HTERT RPE-1 (cell line): ENCODE measurements around the gene SERPINB7.
"Not testable (repeated sequence)": the region's sequence is repeated elsewhere in the genome, so short reads cannot be mapped to it uniquely, and the experiment has no call there.

Experiments used
- in situ Hi-C: fragments of 300-500 bp; cut with MboI; formaldehyde crosslinking; loops from 4 replicates; pipeline ENCODE4 v1.14.3; 2020; ENCODE audit warnings: low sequenced_read_pairs

SERPINB7 gene, protein sequence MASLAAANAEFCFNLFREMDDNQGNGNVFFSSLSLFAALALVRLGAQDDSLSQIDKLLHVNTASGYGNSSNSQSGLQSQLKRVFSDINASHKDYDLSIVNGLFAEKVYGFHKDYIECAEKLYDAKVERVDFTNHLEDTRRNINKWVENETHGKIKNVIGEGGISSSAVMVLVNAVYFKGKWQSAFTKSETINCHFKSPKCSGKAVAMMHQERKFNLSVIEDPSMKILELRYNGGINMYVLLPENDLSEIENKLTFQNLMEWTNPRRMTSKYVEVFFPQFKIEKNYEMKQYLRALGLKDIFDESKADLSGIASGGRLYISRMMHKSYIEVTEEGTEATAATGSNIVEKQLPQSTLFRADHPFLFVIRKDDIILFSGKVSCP

DNA sequence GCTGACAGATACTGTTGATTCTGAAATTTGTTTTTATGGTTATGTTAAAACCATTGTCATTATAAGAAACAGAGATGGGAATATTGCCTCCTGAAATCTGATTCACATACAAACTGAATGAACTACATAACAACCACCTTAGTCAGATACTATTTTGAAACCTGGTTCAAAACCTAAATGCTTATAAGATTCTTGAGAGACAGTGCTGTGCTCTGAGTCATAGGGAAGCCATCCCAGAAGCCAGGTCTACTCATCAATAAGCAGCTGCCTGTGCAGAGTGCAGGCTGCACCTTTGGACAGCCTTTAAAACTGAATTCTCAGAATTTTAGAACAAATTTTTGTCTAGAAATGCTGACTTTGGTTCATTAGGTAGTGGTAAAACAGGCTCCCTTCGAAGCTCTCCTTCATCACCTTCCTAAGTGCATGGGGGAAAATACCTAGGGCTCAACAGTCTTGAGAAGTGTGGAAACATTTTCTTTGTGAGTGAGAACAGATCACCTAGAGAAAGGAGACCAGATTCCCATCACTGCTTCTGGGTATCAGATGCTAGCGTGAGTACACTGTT lies at the start of gene SERPINB7:
Gene SERPINB7, plus strand, starts transcription at position 253 of the 565 bp plus-strand sequence. CDS start 6,955 bp downstream, outside the sequence.
- in situ Hi-C loops: no loop called here

DNA sequence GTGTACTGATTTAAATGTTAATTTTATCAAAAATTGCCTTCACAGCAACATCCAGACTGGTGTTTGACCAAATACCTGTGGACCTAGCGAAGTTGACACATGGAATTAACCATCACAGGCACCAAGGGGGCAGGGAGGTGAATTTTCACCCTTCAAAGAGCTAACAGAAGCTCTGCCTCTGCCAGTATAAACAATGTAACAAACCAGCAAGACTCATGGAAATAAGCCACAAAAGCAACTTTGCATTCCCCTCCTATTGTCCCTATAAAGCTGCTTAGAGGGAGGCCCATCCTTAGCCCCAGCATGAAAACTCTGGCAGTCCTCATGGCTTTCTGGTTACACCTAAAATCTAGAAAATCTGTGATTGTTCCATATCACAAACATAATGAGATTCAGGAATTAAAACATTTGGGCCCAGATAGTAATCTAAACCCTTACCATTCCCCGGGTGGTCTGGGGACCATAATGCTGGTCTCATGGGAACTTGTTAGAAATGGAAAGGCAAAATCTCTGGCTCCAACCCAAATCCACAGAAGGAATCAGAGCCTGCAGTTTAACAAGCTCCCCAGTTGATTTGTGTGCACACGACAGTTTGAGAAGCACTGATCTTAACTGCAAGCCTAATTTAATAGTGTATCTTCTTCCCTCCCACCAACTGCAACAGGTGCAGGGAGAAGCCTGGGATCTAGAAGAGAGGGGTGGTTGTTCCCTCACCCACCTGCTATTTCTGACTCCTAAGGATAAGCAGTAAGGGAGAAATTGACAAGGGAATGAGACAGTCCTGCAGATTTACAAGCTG lies 49.3 kb upstream of the SERPINB7 start:
- in situ Hi-C loops: no loop called here

DNA sequence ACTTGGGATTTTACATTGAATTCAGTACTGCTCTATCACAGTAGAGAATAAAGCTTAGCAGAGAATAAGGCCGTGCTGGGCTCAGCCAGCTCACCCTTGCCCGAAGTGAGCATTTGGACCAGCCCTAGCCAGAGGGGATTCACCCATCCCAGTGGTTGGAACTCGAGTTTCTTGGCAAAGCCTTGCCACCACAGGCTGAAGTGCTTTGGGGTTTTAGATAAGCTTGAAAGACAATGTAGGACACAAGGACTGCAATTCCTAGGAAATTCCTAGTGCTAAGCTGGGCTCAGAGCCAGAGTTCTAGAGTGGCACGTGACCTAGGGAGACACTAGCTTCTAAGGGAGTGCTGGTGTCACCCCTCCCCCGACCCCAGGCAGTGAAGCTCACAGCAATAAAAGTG lies 44.4 kb upstream of the SERPINB7 start:
- in situ Hi-C loops: no loop called here

DNA sequence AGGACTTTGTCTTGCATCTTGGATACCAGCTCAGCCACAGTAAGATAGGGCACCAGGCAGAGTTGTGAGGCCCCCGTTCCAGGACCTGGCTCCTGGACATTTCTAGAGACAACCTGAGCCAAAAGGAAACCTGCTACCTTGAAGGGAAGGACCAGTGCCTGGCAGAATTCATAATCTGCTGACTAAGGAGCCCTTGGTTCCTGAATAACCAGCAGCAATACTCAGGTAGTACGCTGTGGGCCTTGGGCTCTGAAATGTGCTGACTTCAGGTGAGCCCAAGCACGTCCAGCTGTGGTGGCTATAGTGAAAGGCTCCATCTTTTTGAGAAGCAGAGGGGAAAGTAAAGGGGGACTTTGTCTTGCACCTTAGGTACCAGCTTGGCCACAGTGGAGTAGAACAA lies 44.0 kb upstream of the SERPINB7 start:
- in situ Hi-C loops: no loop called here

DNA sequence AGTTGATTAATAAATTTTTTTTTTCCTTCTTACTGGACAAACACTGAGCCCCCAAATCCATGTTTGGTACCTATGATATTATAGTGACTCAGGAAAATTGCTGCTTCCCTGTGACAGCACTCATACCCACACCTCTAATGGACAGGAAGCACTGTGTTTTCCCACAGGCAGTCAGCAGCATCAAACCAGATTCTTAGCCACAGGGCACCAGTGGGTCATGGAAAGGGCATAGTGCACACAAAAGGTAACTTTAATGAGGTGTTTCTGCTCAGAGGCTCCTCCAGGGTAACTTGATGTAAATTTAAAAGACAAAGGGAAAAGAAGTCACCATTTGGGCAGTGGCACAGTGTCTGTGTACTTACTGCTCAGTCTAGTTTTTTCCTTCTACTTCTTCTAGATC lies 38.3 kb upstream of the SERPINB7 start:
- in situ Hi-C loops: no loop called here

DNA sequence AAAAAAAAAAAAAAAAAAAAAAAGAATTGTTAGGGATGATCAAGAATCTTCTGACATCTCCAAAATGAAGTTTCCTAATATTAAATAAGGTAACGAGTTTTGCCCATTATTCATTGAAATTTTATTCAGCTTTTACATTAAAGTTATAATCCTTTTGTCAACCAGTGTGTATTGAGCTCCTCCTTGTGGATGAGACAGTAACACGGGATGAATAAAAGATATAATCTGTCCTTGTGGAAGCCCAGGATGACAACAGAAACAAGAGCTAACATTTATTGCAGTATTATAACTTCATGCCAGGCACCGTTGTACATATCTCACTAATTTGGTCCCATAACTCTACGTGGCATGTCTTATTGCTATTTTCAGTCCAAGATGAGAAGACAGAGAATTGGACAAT lies 33.4 kb upstream of the SERPINB7 start:
- in situ Hi-C loops: no loop called here

DNA sequence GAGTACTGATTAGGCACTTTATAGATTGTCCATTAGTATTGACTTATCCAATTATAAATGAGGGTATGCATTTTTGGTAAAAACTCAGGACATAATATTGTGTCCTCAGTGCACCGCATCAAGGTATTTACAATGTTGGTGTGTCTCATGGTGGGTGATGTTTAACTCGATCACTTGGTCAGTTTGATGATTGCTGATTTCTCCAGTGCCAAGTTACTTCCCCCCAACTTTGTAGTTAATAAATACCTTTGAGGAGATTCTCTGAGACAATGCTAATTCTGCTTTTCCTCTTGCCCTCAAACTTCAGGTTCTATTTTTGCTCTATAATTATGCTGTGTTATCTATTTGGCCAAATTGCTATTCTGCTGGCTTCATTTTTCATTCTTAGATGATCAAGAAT lies 28.2 kb upstream of the SERPINB7 start:
- in situ Hi-C loops: no loop called here

DNA sequence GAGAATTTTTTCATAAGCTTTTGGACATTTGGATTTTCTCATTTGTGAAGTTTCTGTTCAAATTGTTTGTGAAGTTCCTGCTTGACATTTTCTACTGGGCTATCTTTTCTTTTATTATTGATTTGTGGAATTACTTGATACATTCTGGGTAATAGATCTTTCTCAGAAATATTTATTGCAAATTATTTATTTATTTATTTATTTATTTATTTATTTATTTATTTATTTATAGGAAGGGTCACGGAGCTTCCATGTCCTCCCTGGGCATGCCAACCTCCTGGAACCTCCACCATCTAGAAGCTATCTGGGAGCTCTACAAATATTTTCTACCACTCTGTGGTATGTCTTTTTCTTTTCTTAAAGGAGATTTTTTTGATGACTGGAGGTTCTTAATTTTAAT lies 25.7 kb upstream of the SERPINB7 start:
- in situ Hi-C loops: no loop called here

DNA sequence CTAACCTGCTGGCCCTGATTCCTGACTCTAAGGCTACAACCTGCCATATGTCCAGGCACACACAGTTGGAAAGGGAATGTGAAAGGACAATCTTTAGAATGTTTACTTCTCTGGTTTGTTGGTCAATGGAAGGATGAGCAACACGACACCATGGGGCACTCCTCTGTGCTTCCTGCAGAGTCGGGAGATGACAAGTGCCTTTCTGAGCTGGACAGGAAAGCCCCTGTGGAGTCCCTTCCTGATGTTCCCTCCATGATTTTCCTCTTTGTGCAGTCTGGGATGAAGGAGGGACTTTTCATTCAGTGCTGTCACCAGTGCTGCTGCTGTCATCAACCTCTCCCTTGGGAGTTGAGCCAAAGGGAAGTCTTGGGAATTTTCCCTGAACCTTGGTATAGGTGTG lies 22.6 kb upstream of the SERPINB7 start:
- in situ Hi-C loops: no loop called here

DNA sequence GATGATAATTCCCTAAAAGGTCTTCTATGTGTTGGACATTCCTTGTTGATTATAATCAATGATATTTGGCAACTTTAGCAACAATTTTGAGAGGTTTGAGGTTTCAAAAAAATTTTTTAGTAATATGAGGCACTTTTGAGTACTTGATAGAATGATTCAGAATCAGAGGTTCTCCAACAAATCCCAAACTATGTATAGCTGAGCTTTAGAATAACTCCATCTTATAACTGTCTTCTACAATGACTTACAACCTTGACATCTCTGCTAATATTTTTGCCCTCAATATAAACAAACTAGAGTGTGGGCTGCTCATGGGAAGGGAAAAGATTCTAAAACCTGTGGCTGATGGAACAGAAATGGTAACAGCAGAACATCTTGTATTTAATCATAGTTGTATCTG lies 21.5 kb upstream of the SERPINB7 start:
- in situ Hi-C loops: no loop called here

DNA sequence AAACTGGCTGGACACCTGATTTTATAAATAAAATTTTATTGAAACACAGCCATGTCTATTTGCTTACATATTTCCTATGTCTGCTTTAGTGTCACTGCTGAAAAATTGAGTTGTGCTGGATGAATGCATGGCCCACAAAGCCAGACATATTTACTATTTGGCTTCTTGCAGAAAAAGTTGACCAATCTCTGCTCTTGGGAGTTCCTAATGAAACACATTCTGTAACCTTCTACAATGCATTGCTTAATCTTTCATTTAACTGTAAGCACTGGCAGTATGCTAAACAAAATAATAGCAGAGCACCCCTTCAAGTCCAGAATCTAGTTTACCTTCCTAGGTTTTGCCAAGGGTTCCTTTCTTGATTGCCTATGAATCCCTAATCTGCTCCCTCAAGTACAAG lies 17.7 kb upstream of the SERPINB7 start:
- in situ Hi-C loops: no loop called here

DNA sequence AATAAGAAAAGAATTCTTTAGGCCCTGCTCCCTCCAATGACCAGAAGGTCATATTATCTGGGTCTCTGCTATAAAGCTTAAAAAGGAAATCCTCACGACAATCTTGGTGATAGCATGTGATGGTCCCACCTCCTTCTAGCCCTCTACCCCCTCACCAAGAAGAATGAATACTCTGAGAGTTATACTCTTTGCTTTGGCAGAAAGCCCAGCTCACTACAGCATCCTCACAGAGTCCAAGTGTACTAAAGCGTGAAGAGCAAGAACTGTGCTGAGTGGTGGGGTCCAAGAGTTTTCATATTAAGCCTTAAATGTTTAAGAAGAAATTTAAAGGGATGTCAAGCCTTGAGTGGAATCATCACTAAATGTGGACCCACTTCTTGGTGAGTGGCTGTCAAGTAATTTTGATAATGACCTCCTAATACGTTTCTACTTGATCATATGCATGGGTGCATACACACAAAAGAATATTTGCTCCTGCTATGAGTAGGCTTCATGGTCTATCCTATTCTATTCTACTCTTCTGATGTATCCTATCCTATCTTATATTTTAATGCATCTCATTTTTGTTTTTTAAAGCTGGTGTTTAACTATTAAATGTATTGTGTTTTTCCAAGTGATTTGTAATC lies 16.5 kb upstream of the SERPINB7 start:
- in situ Hi-C loops: no loop called here

DNA sequence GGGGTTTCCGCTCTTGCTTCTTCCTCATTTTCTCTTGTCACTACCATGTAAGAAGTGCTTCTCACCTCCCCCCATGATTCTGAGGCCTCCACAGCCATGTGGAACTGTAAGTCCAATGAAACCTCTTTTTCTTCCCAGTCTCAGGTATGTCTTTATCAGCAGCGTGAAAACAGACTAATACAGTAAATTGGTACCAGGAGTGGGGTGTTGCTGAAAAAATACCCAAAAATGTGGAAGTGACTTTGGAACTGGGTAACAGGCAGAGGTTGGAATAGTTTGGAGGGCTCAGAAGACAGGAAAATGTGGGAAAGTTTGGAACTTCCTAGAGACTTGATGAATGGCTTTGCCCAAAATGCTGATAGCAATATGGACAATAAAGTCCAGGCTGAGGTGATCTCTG lies 15.4 kb upstream of the SERPINB7 start:
- in situ Hi-C loops: not testable (repeated sequence)

DNA sequence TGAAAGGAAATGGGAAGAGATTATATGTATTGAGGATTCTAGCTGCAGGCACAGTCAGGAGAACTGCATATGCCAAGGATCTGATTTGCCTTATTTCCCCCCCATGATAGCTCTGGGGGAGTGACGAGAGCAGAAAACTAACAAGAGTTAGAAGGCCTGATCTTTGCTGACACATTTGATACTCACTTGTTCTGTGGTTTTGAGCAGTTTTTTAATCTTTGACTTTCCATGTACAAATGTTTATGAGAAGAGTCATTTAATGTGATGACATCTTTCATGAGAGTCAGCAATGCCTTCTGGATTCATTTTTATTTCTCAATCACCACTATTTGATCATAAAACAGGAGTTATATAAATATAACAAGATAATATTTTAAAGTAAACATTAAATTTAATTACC lies 12.7 kb upstream of the SERPINB7 start:
- in situ Hi-C loops: no loop called here

DNA sequence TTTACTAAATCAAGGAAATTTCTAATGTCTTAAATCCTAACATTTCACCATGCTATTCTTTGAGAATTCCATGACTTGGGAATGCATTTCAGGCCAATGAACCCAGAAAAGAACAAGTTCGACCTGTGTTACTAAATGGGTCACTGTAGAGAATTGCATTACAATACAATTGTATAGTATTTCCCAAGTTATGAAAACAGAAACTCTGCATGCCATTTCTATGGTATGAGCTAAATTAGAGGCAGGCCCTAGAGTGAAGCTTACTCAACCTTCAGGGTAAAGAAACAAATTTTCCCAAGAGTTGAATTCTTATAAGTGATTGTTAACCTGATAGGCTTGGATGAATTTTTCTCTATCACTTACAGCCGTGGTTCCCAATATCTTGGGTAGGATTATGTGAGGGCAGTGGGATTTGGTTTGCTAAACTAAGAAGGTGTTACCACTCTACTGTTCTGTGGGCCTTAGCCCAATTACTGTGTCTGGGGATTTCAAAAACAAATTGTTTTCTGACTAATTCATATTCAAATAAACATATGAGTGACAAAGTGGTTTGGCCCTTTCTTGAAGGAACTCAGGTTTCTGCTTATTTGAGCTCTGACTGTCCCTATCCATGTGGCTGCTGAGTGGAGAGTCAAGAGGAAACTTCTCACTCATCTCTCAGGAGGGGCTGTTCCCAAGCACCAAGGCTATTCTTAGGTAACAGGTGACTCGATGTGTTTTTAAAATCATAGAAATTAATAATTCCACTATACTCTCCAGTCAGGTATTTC lies 11.2 kb upstream of the SERPINB7 start:
- in situ Hi-C loops: no loop called here

DNA sequence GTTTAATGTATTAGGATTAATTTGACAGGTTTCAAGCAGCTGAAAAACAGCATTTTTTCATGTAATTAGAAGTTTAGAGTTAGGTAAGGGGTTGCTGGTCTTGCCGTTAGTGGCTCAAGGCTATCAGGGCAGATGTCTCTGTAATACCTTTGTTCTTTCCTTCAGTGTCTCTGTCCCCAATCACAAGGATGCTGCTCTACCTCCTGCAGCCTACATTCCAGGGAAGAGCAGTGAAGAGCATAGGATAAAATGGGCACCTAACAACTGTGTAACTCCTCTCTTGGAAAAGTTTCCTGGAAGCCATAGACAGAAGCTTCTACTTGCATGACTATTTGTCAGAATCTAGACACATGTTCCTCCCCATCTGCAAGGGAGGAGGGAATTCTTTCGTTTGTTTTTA lies 9.4 kb upstream of the SERPINB7 start:
- in situ Hi-C loops: no loop called here

DNA sequence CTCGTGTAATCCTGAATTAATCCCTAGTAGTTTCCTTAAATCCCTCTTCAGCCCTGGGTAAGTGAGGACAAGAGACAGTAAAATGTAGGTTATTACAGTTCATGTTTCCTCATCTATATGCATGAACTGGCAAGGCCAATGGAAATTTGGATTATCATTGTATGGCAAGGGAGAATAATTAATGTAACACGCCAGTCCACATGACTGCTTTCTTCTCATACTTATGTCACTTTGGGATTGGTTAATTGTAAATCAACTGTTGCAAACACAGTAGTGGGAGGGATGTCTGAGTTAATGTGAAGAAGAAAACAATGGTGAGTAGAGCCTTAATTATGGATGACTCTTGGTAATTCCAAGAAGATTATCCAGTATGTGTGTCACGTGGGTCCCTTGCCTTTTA lies 1.7 kb upstream of the SERPINB7 start:
- in situ Hi-C loops: no loop called here

DNA sequence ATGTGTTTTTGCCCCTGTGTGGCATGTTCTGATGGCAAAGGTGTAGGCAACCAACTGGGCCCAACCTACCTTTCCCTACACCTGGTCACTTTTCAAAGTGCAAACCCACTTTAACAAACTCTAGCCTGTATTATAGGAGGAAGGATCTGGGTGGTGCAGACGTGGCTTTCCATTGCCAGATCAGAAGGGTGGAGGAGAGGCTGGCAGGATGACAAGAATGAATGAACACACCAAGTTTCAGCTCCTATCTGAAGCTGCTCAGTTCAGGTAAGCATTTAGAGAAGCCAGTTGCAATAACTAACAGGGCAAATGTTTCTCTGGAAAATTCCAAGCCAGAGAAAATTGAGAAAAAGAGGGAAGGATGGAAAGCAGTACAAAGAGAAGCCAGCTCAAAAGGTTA lies 707 bp upstream of the SERPINB7 start:
- in situ Hi-C loops: no loop called here

DNA sequence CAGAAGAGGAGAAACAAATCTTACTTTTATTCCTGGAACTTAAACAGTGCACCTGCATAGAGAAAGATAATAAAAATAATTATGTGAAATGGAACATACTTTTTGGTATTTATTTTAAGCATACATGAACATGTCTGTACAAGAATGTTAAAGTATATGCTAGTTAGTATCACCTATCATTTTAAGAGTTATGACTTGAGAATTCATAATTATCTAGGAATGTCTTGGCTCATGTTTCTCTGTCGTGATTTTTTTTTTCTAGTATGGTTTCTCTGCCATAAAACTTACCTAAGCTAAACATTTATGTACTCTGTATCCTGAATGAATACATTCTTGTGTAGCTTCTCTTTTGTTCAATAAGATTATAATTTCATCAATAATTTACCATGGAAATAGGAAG lies 4.2 kb downstream of the SERPINB7 start:
- in situ Hi-C loops: no loop called here

DNA sequence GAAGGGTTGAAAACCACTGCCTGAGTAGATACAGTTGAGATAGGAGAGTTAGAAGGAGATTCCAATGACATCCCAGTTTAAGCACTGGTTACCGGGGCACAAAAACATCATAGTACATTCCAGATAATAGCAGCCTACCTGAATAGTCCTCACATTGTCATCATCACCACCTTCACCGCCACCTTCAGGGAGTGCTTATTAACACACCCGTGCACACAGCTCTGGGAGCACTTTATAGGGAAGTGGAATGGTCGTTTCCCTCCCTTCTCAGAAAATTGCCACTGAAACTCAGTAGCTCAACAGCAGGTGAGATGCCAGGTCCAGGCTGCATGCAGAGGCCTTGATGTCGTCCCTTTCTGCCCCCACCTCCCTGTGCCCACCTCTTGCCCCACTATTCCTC lies 8.2 kb downstream of the SERPINB7 start:
- in situ Hi-C loops: no loop called here
